Testis (tissue), 3 donors: Measurements from ENCODE around the gene HSD3B7. TPM values are rescaled to one million over a fixed set of nuclear protein-coding genes. Genes with fewer than 3 reads are reported as not detected.

Experiments used
- DNase-seq: peaks from one replicate; pipeline ENCODE4 v3.0.0-alpha.2; 2019
- H3K27ac ChIP-seq, 2 donors: fragments of 200-600 bp; sonication (generic); one replicate each; pipeline ENCODE4 v1.5.1; 2019
- H3K27me3 ChIP-seq: fragments of 200-600 bp; sonication (generic); one replicate; pipeline ENCODE4 v1.5.1; 2019
- H3K36me3 ChIP-seq: fragments of 200-600 bp; sonication (generic); one replicate; pipeline ENCODE4 v1.5.1; 2017; ENCODE audit warnings: low read depth; ENCODE audit errors: missing control alignments
- H3K4me1 ChIP-seq: fragments of 200-600 bp; sonication (generic); one replicate; pipeline ENCODE4 v1.5.1; 2019
- H3K4me3 ChIP-seq, 2 donors: fragments of 200-600 bp; sonication (generic); one replicate each; pipeline ENCODE4 v1.5.1; 2017 to 2019
- H3K9me3 ChIP-seq: fragments of 200-600 bp; sonication (generic); one replicate; pipeline ENCODE4 v1.5.1; 2017
- POLR2A ChIP-seq: fragments of 450-650 bp; IDR thresholded peaks from one replicate; pipeline ENCODE4 v1.6.1; 2017; ENCODE audit warnings: antibody characterized with exemption, mild to moderate bottlenecking, moderate library complexity
- WGBS, 2 donors: methylation state at CpG; one replicate each; pipeline ENCODE4 v1.1.5; 2018; 5-methylcytosine and 5-hydroxymethylcytosine counted together
- intact Hi-C: fragments of 100-400 bp; cut with DNase I; formaldehyde crosslinking; loops from one replicate; pipeline ENCODE4 v1.15.1; 2023; ENCODE audit warnings: low total_unique reads
- polyA plus RNA-seq: library from polyadenylated mRNA; stranded (reverse); fragments of 350-450 nt; fragmentation: Illumina TruSeq; extraction: RNeasy Lipid Tissue Mini Kit (QIAGEN cat#74804); gene quantifications from one replicate; pipeline ENCODE4 v1.2.3, GENCODE V29; 2014; ENCODE audit warnings: low read depth, low replicate concordance; ENCODE audit not compliant: insufficient read depth
- total RNA-seq, 2 donors: library from RNA; depleted of rRNA; stranded (reverse); fragments of >200 nt; gene quantifications; one replicate each; pipeline ENCODE4 v1.2.3, GENCODE V29; 2016
- TF ChIP-seq, protein P1 (sequence below), 3 experiments: fragments of 450-650 bp in 2 of 3; fragments of 200-600 bp in 1 of 3; sonication (generic) in 1 of 3; IDR thresholded peaks; one replicate each; pipeline ENCODE4 v1.5.1; 2016 to 2019; ENCODE audit warnings: antibody characterized with exemption in 3 of 3, mild to moderate bottlenecking in 2 of 3, moderate library complexity in 1 of 3

HSD3B7 gene
- total and polyA plus RNA-seq, 3 donors from 2014 or later: 5.7 to 8.9 (median 7.4) TPM

DNA sequence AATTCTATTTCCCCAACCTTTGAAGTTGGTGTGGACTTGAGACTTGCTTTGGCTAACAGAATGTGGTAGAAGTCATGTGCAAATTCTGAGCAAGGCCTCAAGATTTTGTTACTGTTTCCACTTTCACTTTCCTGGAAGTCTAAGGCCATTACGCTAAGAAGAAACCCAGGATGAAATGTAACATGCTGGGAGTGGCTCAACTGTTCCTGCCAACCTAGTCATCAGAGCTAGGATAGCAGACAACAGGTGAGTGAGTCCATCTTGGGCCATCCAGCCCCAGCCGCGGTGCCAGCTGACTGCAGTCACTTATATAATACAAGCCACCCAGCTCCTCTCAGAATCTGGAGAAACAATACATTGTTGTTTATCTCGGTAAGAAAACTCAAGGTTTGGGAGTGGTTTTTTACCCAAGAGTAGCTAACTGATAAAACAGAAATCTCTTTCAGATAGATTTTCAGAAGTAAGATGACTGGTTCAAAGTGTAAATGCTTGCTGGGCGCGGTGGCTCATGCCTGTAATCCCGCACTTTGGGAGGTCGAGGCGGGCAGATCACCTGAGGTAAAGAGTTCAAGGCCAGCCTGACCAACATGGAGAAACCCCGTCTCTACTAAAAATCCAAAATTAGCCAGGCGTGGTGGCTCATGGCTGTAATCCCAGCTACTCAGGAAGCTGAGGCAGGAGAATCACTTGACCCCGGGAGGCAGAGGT is 37.7 kb downstream of the HSD3B7 start:
- H3K27me3 ChIP-seq: no peaks in the 10 kb centered on the region
- no peaks in the 10 kb centered on the region for H3K36me3 ChIP-seq
- WGBS, 2 donors: 63 to 65% methylated on average over 12 of the region's 12 CpGs
- H3K4me3 ChIP-seq: no peak overlapping the region
- TF ChIP-seq, protein P1, sequence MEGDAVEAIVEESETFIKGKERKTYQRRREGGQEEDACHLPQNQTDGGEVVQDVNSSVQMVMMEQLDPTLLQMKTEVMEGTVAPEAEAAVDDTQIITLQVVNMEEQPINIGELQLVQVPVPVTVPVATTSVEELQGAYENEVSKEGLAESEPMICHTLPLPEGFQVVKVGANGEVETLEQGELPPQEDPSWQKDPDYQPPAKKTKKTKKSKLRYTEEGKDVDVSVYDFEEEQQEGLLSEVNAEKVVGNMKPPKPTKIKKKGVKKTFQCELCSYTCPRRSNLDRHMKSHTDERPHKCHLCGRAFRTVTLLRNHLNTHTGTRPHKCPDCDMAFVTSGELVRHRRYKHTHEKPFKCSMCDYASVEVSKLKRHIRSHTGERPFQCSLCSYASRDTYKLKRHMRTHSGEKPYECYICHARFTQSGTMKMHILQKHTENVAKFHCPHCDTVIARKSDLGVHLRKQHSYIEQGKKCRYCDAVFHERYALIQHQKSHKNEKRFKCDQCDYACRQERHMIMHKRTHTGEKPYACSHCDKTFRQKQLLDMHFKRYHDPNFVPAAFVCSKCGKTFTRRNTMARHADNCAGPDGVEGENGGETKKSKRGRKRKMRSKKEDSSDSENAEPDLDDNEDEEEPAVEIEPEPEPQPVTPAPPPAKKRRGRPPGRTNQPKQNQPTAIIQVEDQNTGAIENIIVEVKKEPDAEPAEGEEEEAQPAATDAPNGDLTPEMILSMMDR (IDR thresholded peaks at IDR 0.05): no peak
- no peak for TF ChIP-seq POLR2A
- DNase-seq: peak; percentile 47
- H3K27ac ChIP-seq: peak overlapping the region in 1 of 2 donors; percentile 33
- intact Hi-C loops: no loop called here
- H3K9me3 ChIP-seq: no peaks in the 10 kb centered on the region
- H3K4me1 ChIP-seq: peaks cover 9% of the 10 kb centered on the region

- Histone ChIP-seq H3K27ac (peak overlapping the region in 1 of 2 donors; percentile 33), H3K4me3 (no peak overlapping the region), H3K27me3 (no peaks in the 10 kb centered on the region), H3K4me1 (peaks cover 9% of the 10 kb centered on the region), H3K9me3 (no peaks in the 10 kb centered on the region), H3K36me3 (no peaks in the 10 kb centered on the region)
- no peak for TF ChIP-seq POLR2A
- 86 to 91% methylated on average over 4 of the region's 4 CpGs for WGBS, 2 donors
- DNase-seq: no peak
- intact Hi-C loops: no loop called here
Measured at GRCh38 chr16:31023252-31023602, 38.2 kb downstream of the HSD3B7 start.

GRCh38 chr16:31023627-31024226 is 38.7 kb downstream of the HSD3B7 start:
- Histone ChIP-seq H3K9me3 (no peaks in the 10 kb centered on the region), H3K27ac (no peak overlapping the region), H3K4me1 (peaks cover 9% of the 10 kb centered on the region), H3K27me3 (no peaks in the 10 kb centered on the region), H3K4me3 (no peak overlapping the region), H3K36me3 (no peaks in the 10 kb centered on the region)
- 78 to 81% methylated on average over 6 of the region's 6 CpGs for WGBS, 2 donors
- TF ChIP-seq POLR2A: no peak
- TF ChIP-seq, protein P1 (IDR thresholded peaks at IDR 0.05): no peak
- intact Hi-C loops: no loop called here
- no peak for DNase-seq

DNA sequence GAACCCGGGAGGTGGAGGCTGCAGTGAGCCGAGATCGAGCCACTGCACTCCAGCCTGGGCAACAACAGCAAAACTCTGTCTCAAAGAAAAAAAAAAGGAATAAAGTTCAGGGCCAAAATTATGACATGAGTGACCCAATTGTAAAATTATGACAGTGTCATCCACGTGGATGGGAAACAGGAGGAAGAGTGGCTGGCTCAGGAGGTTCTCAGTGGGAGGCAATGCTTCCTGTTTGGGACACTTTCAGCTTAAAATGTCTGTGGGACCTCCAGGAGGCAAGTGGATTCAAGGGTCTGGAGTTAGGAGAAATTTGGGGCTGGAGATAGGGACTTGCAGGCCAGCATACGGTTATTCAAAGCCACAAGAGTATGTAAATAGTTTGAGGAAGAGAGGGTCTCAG is 40.3 kb downstream of the HSD3B7 start:
- Histone ChIP-seq H3K4me1 (peaks cover 9% of the 10 kb centered on the region), H3K27me3 (no peaks in the 10 kb centered on the region), H3K4me3 (no peak overlapping the region), H3K27ac (no peak overlapping the region), H3K9me3 (no peaks in the 10 kb centered on the region), H3K36me3 (no peaks in the 10 kb centered on the region)
- intact Hi-C loops: no loop called here
- DNase-seq: no peak
- 81 to 85% methylated on average over 5 of the region's 5 CpGs for WGBS, 2 donors
- TF ChIP-seq, protein P1 (IDR thresholded peaks at IDR 0.05): no peak
- TF ChIP-seq POLR2A: no peak

GRCh38 chr16:31029272-31029671 is 44.3 kb downstream of the HSD3B7 start:
- no peaks in the 10 kb centered on the region for H3K9me3 ChIP-seq
- WGBS, 2 donors: 83 to 87% methylated on average over 5 of the region's 5 CpGs
- TF ChIP-seq POLR2A: no peak
- TF ChIP-seq, protein P1 (IDR thresholded peaks at IDR 0.05): no peak
- H3K27me3 ChIP-seq: no peaks in the 10 kb centered on the region
- H3K4me3 ChIP-seq: no peak overlapping the region
- intact Hi-C loops: no loop called here
- no peaks in the 10 kb centered on the region for H3K36me3 ChIP-seq
- DNase-seq: no peak
- peaks cover 8% of the 10 kb centered on the region for H3K4me1 ChIP-seq
- H3K27ac ChIP-seq: no peak overlapping the region
